ENCODE results near the gene CYP39A1. TPM values are rescaled to one million over a fixed set of nuclear protein-coding genes. Genes with fewer than 3 reads are reported as not detected.

CYP39A1 gene
- total RNA-seq, 2 donors from 2014 or later, result 17.6 to 31.2 TPM

GRCh38 chr6:46689657-46690056 is 37.0 kb upstream of the CYP39A1 start:
- H3K4me3 ChIP-seq, result no peak overlapping the region
- no peaks in the 10 kb centered on the region for H3K4me1 ChIP-seq (replicated peaks)
- no peaks in the 10 kb centered on the region for H3K9me3 ChIP-seq
- no peaks in the 10 kb centered on the region for H3K27me3 ChIP-seq (replicated peaks; ENCODE audit: insufficient read depth)
- WGBS, result 92% methylated on average over 3 of the region's 3 CpGs
- TF ChIP-seq POLR2AphosphoS5 (IDR thresholded peaks at IDR 0.05) (no peak), CTCF (IDR thresholded peaks at IDR 0.05) (no peak), POLR2A (IDR thresholded peaks at IDR 0.05) (no peak)
- no peaks in the 10 kb centered on the region for H3K36me3 ChIP-seq
- intact Hi-C loops (cut with DNase I), result no loop called here
- no peak for DNase-seq (ENCODE audit: low spot score)
- H3K27ac ChIP-seq, result no peak overlapping the region

- TF ChIP-seq POLR2AphosphoS5 (IDR thresholded peaks at IDR 0.05) (no peak), POLR2A (IDR thresholded peaks at IDR 0.05) (no peak), CTCF (IDR thresholded peaks at IDR 0.05) (no peak)
- no peak overlapping the region for H3K4me3 ChIP-seq
- H3K9me3 ChIP-seq, result no peaks in the 10 kb centered on the region
- H3K27ac ChIP-seq, result no peak overlapping the region
- H3K27me3 ChIP-seq (replicated peaks; ENCODE audit: insufficient read depth), result no peaks in the 10 kb centered on the region
- WGBS, result 93% methylated on average over 9 of the region's 13 CpGs
- H3K36me3 ChIP-seq, result no peaks in the 10 kb centered on the region
- DNase-seq (ENCODE audit: low spot score), result no peak
- no peaks in the 10 kb centered on the region for H3K4me1 ChIP-seq (replicated peaks)
- intact Hi-C loops (cut with DNase I), result no loop called here
Measured at GRCh38 chr6:46688966-46689335, 36.3 kb upstream of the CYP39A1 start.

- no peak overlapping the region for H3K4me3 ChIP-seq
- intact Hi-C loops (cut with DNase I), result no loop called here
- H3K9me3 ChIP-seq, result no peaks in the 10 kb centered on the region
- 94% methylated on average over 57 of the region's 85 CpGs for WGBS
- TF ChIP-seq CTCF (IDR thresholded peaks at IDR 0.05) (no peak), POLR2A (IDR thresholded peaks at IDR 0.05) (no peak), POLR2AphosphoS5 (IDR thresholded peaks at IDR 0.05) (no peak)
- no peak overlapping the region for H3K27ac ChIP-seq
- no peak for DNase-seq (ENCODE audit: low spot score)
- H3K4me1 ChIP-seq (replicated peaks), result no peaks in the 10 kb centered on the region
- no peaks in the 10 kb centered on the region for H3K36me3 ChIP-seq
- H3K27me3 ChIP-seq (replicated peaks; ENCODE audit: insufficient read depth), result no peaks in the 10 kb centered on the region
Measured at GRCh38 chr6:46688117-46688965, 35.7 kb upstream of the CYP39A1 start.

- Histone ChIP-seq H3K27ac (no peak within 1 kb of the TSS), H3K36me3 (no peaks in the 10 kb centered on the region), H3K9me3 (no peaks in the 10 kb centered on the region), H3K27me3 (replicated peaks; ENCODE audit: insufficient read depth) (no peaks in the 10 kb centered on the region), H3K4me1 (replicated peaks) (no peaks in the 10 kb centered on the region), H3K4me3 (no peak within 1 kb of the TSS)
- TF ChIP-seq CTCF (IDR thresholded peaks at IDR 0.05), result no peak
- no peak for TF ChIP-seq POLR2AphosphoS5 (IDR thresholded peaks at IDR 0.05)
- no peak for TF ChIP-seq POLR2A (IDR thresholded peaks at IDR 0.05)
- DNase-seq (ENCODE audit: low spot score), result no peak
- intact Hi-C loops (cut with DNase I), result no loop called here
- 93% methylated on average over 39 of the region's 41 CpGs for WGBS
Measured at GRCh38 chr6:46687619-46688097, 35.0 kb upstream of the CYP39A1 start, which contains the start of gene TDRD6. Gene TDRD6 (plus strand): TSS chr6:46687885. CDS start chr6:46688129, 244 bp downstream.

- no peaks in the 10 kb centered on the region for H3K36me3 ChIP-seq
- DNase-seq (ENCODE audit: low spot score), result no peak
- intact Hi-C loops (cut with DNase I), result no loop called here
- H3K4me1 ChIP-seq (replicated peaks), result no peaks in the 10 kb centered on the region
- H3K27me3 ChIP-seq (replicated peaks; ENCODE audit: insufficient read depth), result no peaks in the 10 kb centered on the region
- no peaks in the 10 kb centered on the region for H3K9me3 ChIP-seq
- TF ChIP-seq POLR2AphosphoS5 (IDR thresholded peaks at IDR 0.05) (no peak), CTCF (IDR thresholded peaks at IDR 0.05) (no peak), POLR2A (IDR thresholded peaks at IDR 0.05) (no peak)
- no peak overlapping the region for H3K27ac ChIP-seq
- H3K4me3 ChIP-seq, result no peak overlapping the region
- WGBS, result 88% methylated on average over 4 of the region's 4 CpGs
Measured at GRCh38 chr6:46684771-46685170, 32.2 kb upstream of the CYP39A1 start.

Data from prostate gland (tissue), 2 donors.